Aorta (tissue), 5 donors: ENCODE measurements around the gene PTPMT1. TPM values are rescaled to one million over a fixed set of nuclear protein-coding genes. Genes with fewer than 3 reads are reported as not detected.
A peak's percentile ranks its signal among the peaks of the same experiment; 100 is the strongest.
"Not testable (repeated sequence)": the region's sequence is repeated elsewhere in the genome, so short reads cannot be mapped to it uniquely, and the experiment has no call there.

Experiments
- ATAC-seq: fragments of 200-7000 bp; cut with Tn5 transposase; one replicate; pipeline ENCODE4 v1.9.1; 2022; ENCODE audit warnings: moderate library complexity; ENCODE audit not compliant: low FRiP score
- DNase-seq, 2 donors: peaks; one replicate each; pipeline ENCODE4 v3.0.0-alpha.2; 2020
- H3K27ac ChIP-seq, 2 donors: one replicate each; pipeline ENCODE4 v1.5.1; 2013; ENCODE audit warnings: low read length in 2 of 2, mild to moderate bottlenecking in 2 of 2, moderate library complexity in 2 of 2, control low read depth in 1 of 2, inconsistent platforms in 1 of 2, low read depth in 1 of 2
- H3K27me3 ChIP-seq, 2 donors: one replicate each; pipeline ENCODE4 v1.6.1; 2013; ENCODE audit warnings: control low read depth in 1 of 2, low read length in 1 of 2, mild to moderate bottlenecking in 1 of 2, moderate library complexity in 1 of 2; ENCODE audit not compliant: insufficient read depth in 2 of 2, control insufficient read depth in 1 of 2
- H3K36me3 ChIP-seq, 2 donors: one replicate each; pipeline ENCODE4 v1.6.1; 2013; ENCODE audit warnings: control low read depth in 1 of 2, low read length in 1 of 2, mild to moderate bottlenecking in 1 of 2; ENCODE audit not compliant: insufficient read depth in 2 of 2, control insufficient read depth in 1 of 2
- H3K4me1 ChIP-seq, 2 donors: one replicate each; pipeline ENCODE4 v1.6.1; 2013; ENCODE audit warnings: low read length in 2 of 2, control low read depth in 1 of 2, mild to moderate bottlenecking in 1 of 2, moderate library complexity in 1 of 2; ENCODE audit not compliant: insufficient read depth in 2 of 2, control insufficient read depth in 1 of 2
- H3K4me3 ChIP-seq, 2 donors: one replicate each; pipeline ENCODE4 v1.5.1; 2013; ENCODE audit warnings: low read length in 2 of 2, control low read depth in 1 of 2, mild to moderate bottlenecking in 1 of 2
- H3K9me3 ChIP-seq: one replicate; pipeline ENCODE4 v1.6.1; 2013; ENCODE audit warnings: mild to moderate bottlenecking, low read length; ENCODE audit not compliant: control insufficient read depth
- WGBS, 2 donors: extraction: QIAGEN DNeasy Blood & Tissue Kit; methylation state at CpG; one replicate each; pipeline ENCODE4 v1.1.7; 2013; 5-methylcytosine and 5-hydroxymethylcytosine counted together
- intact Hi-C, 2 donors: fragments of 100-400 bp; cut with DNase I; formaldehyde crosslinking; loops; one replicate each; pipeline versions ENCODE4 v1.14.2 to v1.15.0; 2022
- polyA plus RNA-seq, 2 donors: library from polyadenylated mRNA; stranded (reverse); fragments of 200-250 nt; gene quantifications; one replicate each; pipeline ENCODE4 v1.2.3, GENCODE V29; 2013
- total RNA-seq, 2 donors: library from RNA; stranded (reverse); fragmentation: NEBNext Ultra II Directional; extraction: Animal tissue kit (Norgen Biotek cat#: 25700); gene quantifications; one replicate each; pipeline ENCODE4 v1.2.1, GENCODE V29; 2021
- donor health status: healthy with polysubstance abuse.
- donor health status: Bipolar disorder and iron deficiency.
- donor health status: DM: no; HTN: no; CAD: no.
- donor health status: DM: no; HTN: no; CAD: no.
- donor health status: DM: yes; HTN: yes; CAD: no.

PTPMT1 gene
- total and polyA plus RNA-seq, 4 donors, result 25.6 to 51.5 (median 36.0) TPM

GRCh38 chr11:47527186-47527585 is 38.2 kb upstream of the PTPMT1 start:
- H3K27me3 ChIP-seq, result no peaks in the 10 kb centered on the region
- intact Hi-C loops, result no loop called here
- WGBS, 2 donors, result 89 to 91% methylated on average over 6 of the region's 6 CpGs
- H3K9me3 ChIP-seq, result no peaks in the 10 kb centered on the region
- H3K4me1 ChIP-seq, result peaks cover 6 to 7% of the 10 kb centered on the region in 2 donors
- H3K36me3 ChIP-seq, result no peaks in the 10 kb centered on the region
- ATAC-seq, result no peak
- peak overlapping the region in 1 of 2 donors; percentile 33 for H3K27ac ChIP-seq
- no peak overlapping the region for H3K4me3 ChIP-seq
- no peak for DNase-seq

DNA sequence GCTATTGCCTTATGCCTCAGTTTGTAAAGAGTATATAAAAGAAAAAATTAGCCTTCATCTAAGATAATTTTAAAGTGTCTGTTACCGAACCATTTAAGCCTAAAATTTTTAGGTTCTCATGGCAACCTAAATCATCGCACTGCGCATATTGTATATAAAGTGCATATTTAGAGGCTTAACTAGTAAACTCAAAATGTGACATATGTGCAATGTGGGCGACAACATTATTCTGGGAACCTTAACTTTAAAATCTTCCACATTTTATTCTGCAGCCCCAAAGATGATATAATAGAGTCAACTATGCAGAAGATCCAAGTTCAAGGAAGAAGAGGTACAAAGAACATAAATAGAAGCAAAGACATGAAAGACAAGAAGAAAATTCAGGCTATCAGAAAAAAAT is 35.4 kb upstream of the PTPMT1 start:
- ATAC-seq (no peak), DNase-seq (no peak)
- Histone ChIP-seq H3K27ac (no peak overlapping the region), H3K9me3 (no peaks in the 10 kb centered on the region), H3K4me1 (peaks cover 2% of the 10 kb centered on the region in 2 donors), H3K4me3 (no peak overlapping the region), H3K36me3 (no peaks in the 10 kb centered on the region), H3K27me3 (no peaks in the 10 kb centered on the region)
- intact Hi-C loops, result no loop called here
- WGBS, 2 donors, result 91 to 92% methylated on average over 4 of the region's 4 CpGs

GRCh38 chr11:47530721-47531120 is 34.7 kb upstream of the PTPMT1 start:
- H3K4me3 ChIP-seq, H3K9me3 ChIP-seq, H3K36me3 ChIP-seq, intact Hi-C loops, H3K4me1 ChIP-seq, ATAC-seq, DNase-seq, H3K27me3 ChIP-seq: not testable (repeated sequence)
- 89 to 91% methylated on average over 9 of the region's 9 CpGs for WGBS, 2 donors
- H3K27ac ChIP-seq, result peak overlapping the region in 1 of 2 donors; percentile 17

- no peaks in the 10 kb centered on the region for H3K27me3 ChIP-seq
- no peak overlapping the region for H3K4me3 ChIP-seq
- ATAC-seq (no peak), DNase-seq (no peak)
- intact Hi-C loops, result no loop called here
- H3K27ac ChIP-seq, result no peak overlapping the region
- H3K4me1 ChIP-seq, result peaks cover 2 to 5% of the 10 kb centered on the region in 2 donors
- WGBS, 2 donors, result 40 to 44% methylated on average over 3 of the region's 3 CpGs
- no peaks in the 10 kb centered on the region for H3K36me3 ChIP-seq
- no peaks in the 10 kb centered on the region for H3K9me3 ChIP-seq
Measured at GRCh38 chr11:47531666-47532065, 33.7 kb upstream of the PTPMT1 start.

- Histone ChIP-seq H3K27me3 (no peaks in the 10 kb centered on the region), H3K27ac (no peak overlapping the region), H3K4me1 (peaks cover 2 to 8% of the 10 kb centered on the region in 2 donors), H3K36me3 (no peaks in the 10 kb centered on the region), H3K4me3 (no peak overlapping the region), H3K9me3 (no peaks in the 10 kb centered on the region)
- intact Hi-C loops, result no loop called here
- 52 to 62% methylated on average over 2 of the region's 2 CpGs for WGBS, 2 donors
- no peak for DNase-seq
- no peak for ATAC-seq
Measured at GRCh38 chr11:47532597-47533213, 32.7 kb upstream of the PTPMT1 start.

GRCh38 chr11:47533690-47534151 is 31.7 kb upstream of the PTPMT1 start:
- intact Hi-C loops, result no loop called here
- Histone ChIP-seq H3K9me3 (no peaks in the 10 kb centered on the region), H3K36me3 (no peaks in the 10 kb centered on the region), H3K4me3 (no peak overlapping the region), H3K27ac (peak overlapping the region in 1 of 2 donors; percentile 51), H3K4me1 (peaks cover 1 to 8% of the 10 kb centered on the region in 2 donors), H3K27me3 (no peaks in the 10 kb centered on the region)
- no peak for DNase-seq
- 24 to 32% methylated on average over 2 of the region's 2 CpGs for WGBS, 2 donors
- no peak for ATAC-seq

DNA sequence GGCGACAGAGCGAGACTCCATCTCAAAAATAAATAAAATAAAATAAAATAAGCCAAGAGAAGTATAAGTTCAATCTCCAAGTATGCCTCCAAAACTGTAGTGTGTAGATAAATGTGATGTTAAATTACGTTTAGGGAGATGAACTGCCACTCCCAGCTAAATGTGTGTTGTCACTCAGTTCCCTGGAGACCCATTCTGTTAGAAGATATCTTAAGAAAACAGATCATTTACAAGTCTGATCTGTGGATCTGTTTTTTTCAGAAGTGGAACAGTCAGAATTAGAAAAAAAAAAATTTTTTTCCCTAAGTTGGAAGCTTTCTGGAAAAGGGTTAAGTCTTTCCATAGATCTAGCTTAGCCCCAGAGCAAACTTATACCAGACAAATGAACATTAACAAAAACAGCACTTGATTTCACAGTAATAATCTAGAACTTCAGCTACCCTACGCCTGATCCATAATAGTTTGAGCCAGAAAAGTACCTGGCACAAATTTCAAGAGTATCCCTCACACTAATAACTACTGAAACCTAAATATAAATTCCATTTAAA is 30.6 kb upstream of the PTPMT1 start:
- H3K4me1 ChIP-seq, result peaks cover 1 to 8% of the 10 kb centered on the region in 2 donors
- 82 to 86% methylated on average over 4 of the region's 4 CpGs for WGBS, 2 donors
- no peak overlapping the region for H3K4me3 ChIP-seq

DNA sequence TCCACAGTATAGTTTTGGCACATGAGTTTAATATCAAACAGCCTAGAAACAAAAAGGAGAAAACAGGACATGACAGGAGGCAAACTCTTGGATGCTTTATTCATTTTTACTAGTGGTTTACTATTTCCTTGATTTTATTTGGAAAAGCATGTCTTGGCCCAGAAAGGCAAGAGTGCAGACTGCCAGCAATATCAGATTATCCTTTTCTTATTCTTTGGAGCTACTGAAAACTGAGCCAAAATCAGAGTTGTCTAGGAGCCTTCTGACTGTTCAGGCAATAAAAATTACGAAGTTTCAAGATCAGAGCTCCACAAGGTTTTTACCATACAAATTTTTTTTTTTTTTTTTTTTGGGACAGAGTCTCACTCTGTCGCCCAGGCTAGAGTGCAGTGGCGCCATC is 28.5 kb upstream of the PTPMT1 start:
- no peak overlapping the region for H3K27ac ChIP-seq
- H3K4me3 ChIP-seq, result no peak overlapping the region
- H3K9me3 ChIP-seq, result no peaks in the 10 kb centered on the region
- ATAC-seq (no peak), DNase-seq (no peak)
- H3K36me3 ChIP-seq, result no peaks in the 10 kb centered on the region
- intact Hi-C loops, result no loop called here
- peaks cover 1 to 8% of the 10 kb centered on the region in 2 donors for H3K4me1 ChIP-seq
- WGBS, 2 donors, result 36 to 37% methylated on average over 3 of the region's 3 CpGs
- no peaks in the 10 kb centered on the region for H3K27me3 ChIP-seq

More for the DNA sequence above, 30.6 kb upstream of the PTPMT1 start:
- ATAC-seq, result no peak
- no peak overlapping the region for H3K27ac ChIP-seq
- H3K9me3 ChIP-seq, result no peaks in the 10 kb centered on the region
- H3K27me3 ChIP-seq, result no peaks in the 10 kb centered on the region
- DNase-seq, result no peak
- intact Hi-C loops, result no loop called here
- H3K36me3 ChIP-seq, result no peaks in the 10 kb centered on the region
